ENCODE data around the gene CHCHD6.

Gene CHCHD6

DNA sequence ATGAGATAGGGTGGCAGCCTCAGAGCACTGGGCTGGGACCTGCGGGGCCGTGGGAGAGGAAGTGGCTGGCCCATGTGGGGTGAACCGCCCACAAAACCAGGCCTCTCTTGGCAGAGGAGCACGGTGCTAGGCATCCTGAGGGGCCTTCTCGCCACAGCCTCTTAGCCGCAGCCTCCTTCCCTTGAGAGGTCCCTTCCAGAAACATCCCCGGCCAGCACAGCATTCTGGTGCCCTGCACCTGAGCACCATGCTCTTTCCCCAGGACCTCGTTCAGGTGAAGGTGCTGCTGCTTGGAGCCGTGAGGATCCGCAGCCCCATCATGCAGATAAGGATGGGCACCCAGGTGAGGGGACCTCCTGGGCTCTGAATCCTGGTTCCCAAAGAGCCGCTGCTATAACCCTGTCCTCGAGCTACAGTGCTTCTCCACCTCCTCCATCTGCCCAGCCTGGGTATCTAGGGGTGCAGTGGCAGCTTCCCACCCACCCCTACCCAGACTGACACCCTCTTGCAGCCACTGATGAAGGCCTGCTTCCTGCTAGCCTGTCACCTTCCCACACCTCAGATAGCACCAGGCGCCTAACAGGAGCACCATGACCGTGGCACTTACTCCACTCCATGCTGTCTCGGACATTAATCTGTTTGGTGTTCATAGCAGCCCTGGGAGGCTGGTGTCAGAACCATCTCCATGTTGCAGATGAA is 37.9 kb upstream of the CHCHD6 start:
- TF ChIP-seq, protein P1, sequence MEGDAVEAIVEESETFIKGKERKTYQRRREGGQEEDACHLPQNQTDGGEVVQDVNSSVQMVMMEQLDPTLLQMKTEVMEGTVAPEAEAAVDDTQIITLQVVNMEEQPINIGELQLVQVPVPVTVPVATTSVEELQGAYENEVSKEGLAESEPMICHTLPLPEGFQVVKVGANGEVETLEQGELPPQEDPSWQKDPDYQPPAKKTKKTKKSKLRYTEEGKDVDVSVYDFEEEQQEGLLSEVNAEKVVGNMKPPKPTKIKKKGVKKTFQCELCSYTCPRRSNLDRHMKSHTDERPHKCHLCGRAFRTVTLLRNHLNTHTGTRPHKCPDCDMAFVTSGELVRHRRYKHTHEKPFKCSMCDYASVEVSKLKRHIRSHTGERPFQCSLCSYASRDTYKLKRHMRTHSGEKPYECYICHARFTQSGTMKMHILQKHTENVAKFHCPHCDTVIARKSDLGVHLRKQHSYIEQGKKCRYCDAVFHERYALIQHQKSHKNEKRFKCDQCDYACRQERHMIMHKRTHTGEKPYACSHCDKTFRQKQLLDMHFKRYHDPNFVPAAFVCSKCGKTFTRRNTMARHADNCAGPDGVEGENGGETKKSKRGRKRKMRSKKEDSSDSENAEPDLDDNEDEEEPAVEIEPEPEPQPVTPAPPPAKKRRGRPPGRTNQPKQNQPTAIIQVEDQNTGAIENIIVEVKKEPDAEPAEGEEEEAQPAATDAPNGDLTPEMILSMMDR (conservative IDR thresholded peaks at IDR 0.05) = no peak
- no peak overlapping the region for H3K27ac ChIP-seq

DNA sequence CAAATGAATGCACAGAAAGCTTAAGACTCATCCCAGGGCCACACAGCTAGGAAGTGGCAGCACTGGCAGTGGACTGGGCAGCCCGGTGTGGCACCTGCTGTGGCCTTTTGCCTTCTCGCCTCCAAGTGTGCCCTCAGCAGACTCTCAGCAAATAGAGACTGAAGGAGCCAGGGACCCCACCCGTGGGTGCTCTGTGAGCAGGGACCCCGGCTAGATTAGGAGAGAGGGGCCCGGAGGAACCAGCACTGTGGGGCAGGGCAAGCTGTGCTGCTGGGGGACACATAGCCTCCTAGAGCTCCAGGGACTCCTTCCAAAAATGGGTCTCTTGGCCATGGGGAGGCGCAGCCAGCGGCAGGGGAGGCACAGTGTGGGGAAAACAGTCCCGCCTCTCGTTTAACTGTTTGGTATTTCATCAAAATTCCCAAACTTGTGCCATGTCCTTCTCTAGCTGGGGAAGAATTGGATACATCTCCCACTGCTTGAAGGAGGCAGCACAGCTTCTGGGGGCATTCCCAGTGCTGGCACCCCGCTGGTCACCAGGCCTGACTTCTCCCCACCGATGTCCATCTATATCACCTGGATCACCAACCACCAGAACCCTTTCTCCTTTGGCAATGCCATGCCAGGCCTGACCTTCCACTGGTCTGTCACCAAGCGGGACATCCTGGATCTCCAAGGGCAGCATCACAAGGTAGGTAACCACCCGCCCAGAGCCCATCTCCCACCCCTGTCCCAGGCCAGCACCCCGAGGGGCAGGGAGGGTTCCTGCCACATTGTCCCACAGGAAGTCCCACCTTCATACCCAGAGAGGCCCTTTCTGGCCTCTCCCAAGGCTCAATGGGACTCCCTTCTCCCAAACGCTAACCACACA is 37.1 kb upstream of the CHCHD6 start:
- no peak overlapping the region for H3K27ac ChIP-seq
- TF ChIP-seq, protein P1 (conservative IDR thresholded peaks at IDR 0.05) = no peak

DNA sequence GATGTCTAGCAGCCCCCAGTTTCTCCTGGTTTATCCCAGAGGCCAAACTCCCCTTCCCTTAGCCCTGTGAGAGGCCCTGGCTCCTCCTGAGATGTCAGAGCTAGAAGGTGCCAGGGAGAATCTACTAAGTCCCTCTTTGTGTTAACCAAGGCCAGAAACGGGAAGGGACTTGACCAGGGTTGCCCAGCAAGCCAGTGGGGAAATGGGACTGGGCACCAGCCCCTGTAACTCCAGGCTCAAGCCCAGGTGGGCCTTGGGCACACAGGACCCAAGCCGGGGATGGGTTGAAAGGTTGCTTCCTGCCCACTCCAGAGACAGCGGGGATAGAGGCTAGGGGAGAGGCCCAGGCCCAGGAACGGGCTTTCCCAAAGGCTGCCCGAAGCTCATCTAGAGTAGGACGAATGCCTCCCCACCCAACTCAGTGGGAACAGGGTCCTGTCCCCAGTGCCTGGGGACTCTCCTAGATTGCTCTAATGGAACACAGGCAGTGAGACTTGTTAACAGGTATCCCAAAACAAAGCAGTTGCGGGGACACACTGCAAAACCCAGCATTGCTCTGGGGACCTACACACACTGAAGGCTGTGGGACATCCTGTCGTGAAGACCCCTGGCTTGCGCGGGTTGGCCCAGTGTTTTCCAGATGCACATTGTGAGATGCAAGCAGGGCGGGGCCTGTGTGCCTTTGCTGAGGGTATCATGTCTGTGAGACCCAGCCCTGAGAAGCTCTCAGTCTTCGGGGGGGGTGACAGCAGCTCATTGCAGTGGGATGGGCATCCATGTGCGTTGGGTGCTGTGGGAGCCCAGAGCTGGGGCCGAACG is 36.2 kb upstream of the CHCHD6 start:
- no peak overlapping the region for H3K27ac ChIP-seq
- TF ChIP-seq, protein P1 (conservative IDR thresholded peaks at IDR 0.05) = no peak

DNA sequence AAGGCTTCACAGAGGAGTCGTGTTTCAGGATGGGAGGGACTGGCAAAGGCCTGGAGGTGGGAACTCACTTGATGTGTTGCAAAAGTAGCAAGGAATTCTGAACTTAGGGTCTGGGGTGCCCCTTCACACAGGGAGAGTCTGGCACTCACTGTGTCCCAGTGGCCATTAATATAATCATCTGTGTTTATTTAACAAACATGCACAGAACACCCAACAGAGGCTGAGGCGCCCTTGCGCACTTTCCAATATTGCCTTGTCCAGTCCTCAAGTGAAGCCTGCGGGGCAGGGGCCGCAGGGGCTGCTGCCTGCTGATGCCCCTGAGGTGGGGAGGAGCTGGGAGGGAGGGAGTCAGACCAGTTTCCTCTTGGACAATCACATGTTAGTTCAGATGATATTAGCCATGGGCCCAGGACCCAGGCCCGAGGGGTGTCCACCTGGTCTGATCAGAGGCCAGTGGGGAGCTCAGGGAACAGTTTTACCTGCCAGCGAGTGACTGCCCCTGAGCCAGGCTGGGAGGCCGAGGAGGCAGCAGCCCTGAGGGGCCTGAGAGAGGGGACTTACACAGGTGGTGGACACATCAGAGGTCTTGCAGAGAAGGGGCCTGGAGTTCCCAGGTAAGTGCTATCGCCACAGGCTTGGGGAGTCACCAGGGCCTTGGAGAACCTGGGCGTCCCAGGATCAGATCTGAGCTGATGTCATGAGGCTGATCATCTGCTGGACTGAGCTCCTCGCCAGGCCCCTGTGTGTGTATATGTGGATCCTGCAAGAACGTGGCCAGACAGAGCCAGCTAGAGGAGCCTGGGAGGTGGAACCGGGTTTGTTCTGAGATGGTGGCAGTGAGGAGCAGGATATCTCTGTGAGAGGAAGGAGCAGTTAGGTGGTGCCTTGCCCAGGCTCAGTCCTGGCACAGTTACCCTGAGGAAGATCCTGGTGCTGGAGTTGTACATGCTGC is 35.3 kb upstream of the CHCHD6 start:
- H3K27ac ChIP-seq = no peak overlapping the region
- TF ChIP-seq, protein P1 (conservative IDR thresholded peaks at IDR 0.05) = no peak

DNA sequence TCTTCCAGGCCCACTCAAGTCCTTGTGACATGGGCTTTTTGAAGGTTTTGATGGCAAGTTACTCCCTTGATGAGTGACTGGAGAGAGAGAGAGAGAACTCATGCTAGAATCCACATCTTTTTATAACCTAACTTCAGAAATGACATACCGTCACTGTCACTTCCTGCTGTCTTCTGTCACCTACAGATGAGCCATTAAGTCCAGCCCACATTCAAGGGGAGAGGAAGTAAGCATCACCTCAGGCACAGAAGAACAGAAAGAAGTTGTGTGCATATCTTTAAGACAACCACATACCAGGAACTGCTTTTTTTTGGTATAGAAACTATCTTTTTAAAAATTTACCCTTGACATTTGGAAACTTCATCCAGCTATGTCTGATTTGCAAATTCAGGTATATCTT is 32.5 kb upstream of the CHCHD6 start:
- no peak overlapping the region for H3K27ac ChIP-seq
- TF ChIP-seq, protein P1 (conservative IDR thresholded peaks at IDR 0.05) = no peak

DNA sequence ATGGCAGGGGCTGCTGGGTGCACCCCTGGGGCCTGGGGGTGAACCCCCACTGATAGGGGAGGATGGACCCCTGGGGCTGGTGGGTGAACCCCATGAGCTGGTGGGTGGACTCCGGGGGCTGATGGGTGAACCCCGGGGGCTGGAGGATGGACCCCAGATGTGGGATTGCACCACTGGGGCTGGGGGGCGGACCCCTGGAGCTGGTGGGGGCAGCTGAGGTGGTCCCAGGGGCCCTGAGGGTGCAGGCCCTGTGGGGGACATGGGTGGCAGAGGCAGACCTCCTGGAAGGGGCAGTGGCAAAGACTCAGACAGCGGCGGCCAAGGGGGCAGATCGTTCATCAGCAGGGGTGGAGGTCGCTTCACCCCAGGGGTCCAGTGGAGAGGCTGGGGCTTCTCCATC is 31.7 kb upstream of the CHCHD6 start:
- no peak overlapping the region for H3K27ac ChIP-seq
- TF ChIP-seq, protein P1 (conservative IDR thresholded peaks at IDR 0.05) = no peak
